Measurements from ENCODE around the gene DHRSX.
"Not testable (repeated sequence)": the region's sequence is repeated elsewhere in the genome, so short reads cannot be mapped to it uniquely, and the experiment has no call there.

The DHRSX gene

DNA sequence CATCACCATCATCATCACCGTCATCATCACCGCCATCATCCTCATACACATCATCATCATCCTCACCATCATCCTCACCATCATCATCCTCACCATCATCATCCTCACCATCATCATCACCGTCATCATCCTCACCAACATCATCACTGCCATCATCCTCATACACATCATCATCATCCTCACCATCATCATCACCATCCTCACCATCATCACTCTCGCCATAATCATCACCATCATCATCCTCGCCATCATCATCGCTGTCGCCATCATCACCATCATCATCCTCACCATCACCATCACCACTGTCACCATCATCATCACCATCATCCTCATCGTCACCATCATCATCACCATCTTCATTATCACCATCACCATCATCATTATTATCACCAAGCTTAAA lies 19.8 kb upstream of the DHRSX start:
- TF ChIP-seq TOX (CRISPR knock-in tag; IDR thresholded peaks at IDR 0.05; ENCODE audit: borderline replicate concordance) (no peak), ZC3H10 (CRISPR knock-in tag; IDR thresholded peaks at IDR 0.05) (no peak), RARB (CRISPR knock-in tag; IDR thresholded peaks at IDR 0.05) (no peak), CSRNP3 (CRISPR knock-in tag; IDR thresholded peaks at IDR 0.05) (no peak), CREB5 (CRISPR knock-in tag; IDR thresholded peaks at IDR 0.05; ENCODE audit: low read depth) (no peak), ZNF565 (CRISPR knock-in tag; conservative IDR thresholded peaks at IDR 0.05; ENCODE audit: low read depth) (no peak), ARNTL (CRISPR knock-in tag; IDR thresholded peaks at IDR 0.05; ENCODE audit: borderline replicate concordance, low read depth) (no peak)
- no peak for ATAC-seq

- not testable (repeated sequence) for ATAC-seq
Observed at GRCh38 chrX:2519638-2520037, 18.9 kb upstream of the DHRSX start.

DNA sequence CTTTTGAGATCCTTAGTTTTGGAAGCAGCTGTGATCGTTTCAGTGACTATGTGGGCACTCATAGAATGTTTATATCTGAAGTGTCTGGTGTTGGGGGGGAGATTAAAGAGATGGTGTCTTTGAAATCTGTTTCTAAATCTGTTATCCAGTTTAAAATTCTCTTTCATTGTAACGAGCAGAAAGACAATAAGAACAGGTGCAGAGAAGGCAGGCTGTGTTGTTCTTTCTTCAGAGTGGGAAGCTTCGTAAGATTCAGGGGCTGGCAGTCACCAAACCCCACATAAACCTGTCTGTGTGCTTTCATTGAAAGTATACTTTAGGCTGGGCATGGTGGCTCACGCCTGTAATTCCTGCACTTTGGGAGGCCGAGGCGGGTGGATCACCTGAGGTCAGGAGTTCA lies 16.3 kb upstream of the DHRSX start:
- TF ChIP-seq RARB (CRISPR knock-in tag; IDR thresholded peaks at IDR 0.05): no peak
- no peak for TF ChIP-seq BACH2 (CRISPR knock-in tag; IDR thresholded peaks at IDR 0.05; ENCODE audit: borderline replicate concordance)
- no peak for TF ChIP-seq SNAI2 (CRISPR knock-in tag; IDR thresholded peaks at IDR 0.05)
- TF ChIP-seq POU6F1 (CRISPR knock-in tag; IDR thresholded peaks at IDR 0.05; ENCODE audit: borderline replicate concordance, low read depth): no peak
- no peak for TF ChIP-seq CSRNP3 (CRISPR knock-in tag; IDR thresholded peaks at IDR 0.05)
- no peak for TF ChIP-seq ZFP3 (CRISPR knock-in tag; IDR thresholded peaks at IDR 0.05)
- TF ChIP-seq ZNF70 (CRISPR knock-in tag; IDR thresholded peaks at IDR 0.05): no peak
- TF ChIP-seq ARNTL (CRISPR knock-in tag; IDR thresholded peaks at IDR 0.05; ENCODE audit: borderline replicate concordance, low read depth): no peak
- no peak for TF ChIP-seq PPARA (CRISPR knock-in tag; IDR thresholded peaks at IDR 0.05; ENCODE audit: borderline replicate concordance)
- no peak for TF ChIP-seq TOX (CRISPR knock-in tag; IDR thresholded peaks at IDR 0.05; ENCODE audit: borderline replicate concordance)
- TF ChIP-seq ZC3H10 (CRISPR knock-in tag; IDR thresholded peaks at IDR 0.05): no peak
- TF ChIP-seq ZNF565 (CRISPR knock-in tag; conservative IDR thresholded peaks at IDR 0.05; ENCODE audit: low read depth): no peak
- no peak for TF ChIP-seq GLIS3 (CRISPR knock-in tag; IDR thresholded peaks at IDR 0.05)
- no peak for TF ChIP-seq CREB5 (CRISPR knock-in tag; IDR thresholded peaks at IDR 0.05; ENCODE audit: low read depth)
- no peak for TF ChIP-seq ZFP30 (CRISPR knock-in tag; IDR thresholded peaks at IDR 0.05)
- TF ChIP-seq ISL1 (CRISPR knock-in tag; IDR thresholded peaks at IDR 0.05): no peak
- no peak for ATAC-seq

- ATAC-seq: no peak
- TF ChIP-seq ARNTL (CRISPR knock-in tag; IDR thresholded peaks at IDR 0.05; ENCODE audit: borderline replicate concordance, low read depth) (no peak), TCF4 (CRISPR knock-in tag; IDR thresholded peaks at IDR 0.05; ENCODE audit: borderline replicate concordance) (no peak), TOX (CRISPR knock-in tag; IDR thresholded peaks at IDR 0.05; ENCODE audit: borderline replicate concordance) (no peak), PPARA (CRISPR knock-in tag; IDR thresholded peaks at IDR 0.05; ENCODE audit: borderline replicate concordance) (no peak), ZNF565 (CRISPR knock-in tag; conservative IDR thresholded peaks at IDR 0.05; ENCODE audit: low read depth) (no peak), ZNF70 (CRISPR knock-in tag; IDR thresholded peaks at IDR 0.05) (no peak), ZNF8 (CRISPR knock-in tag; IDR thresholded peaks at IDR 0.05) (no peak), ZC3H10 (CRISPR knock-in tag; IDR thresholded peaks at IDR 0.05) (no peak), PATZ1 (CRISPR knock-in tag; IDR thresholded peaks at IDR 0.05; ENCODE audit: borderline replicate concordance) (no peak), CREB5 (CRISPR knock-in tag; IDR thresholded peaks at IDR 0.05; ENCODE audit: low read depth) (no peak), ISL1 (CRISPR knock-in tag; IDR thresholded peaks at IDR 0.05) (no peak), POU6F1 (CRISPR knock-in tag; IDR thresholded peaks at IDR 0.05; ENCODE audit: borderline replicate concordance, low read depth) (no peak)
Observed at GRCh38 chrX:2516623-2517022, 15.8 kb upstream of the DHRSX start.

Measured in SK-N-SH treated with all-trans-retinoic acid at 6 μM for 48 hours (cell line).